OCI-LY3 (cell line): ENCODE measurements around the gene CYBRD1.

Source experiments
- H2AFZ ChIP-seq: fragments of 200-600, 300-600 bp; shearing (Covaris generic); 2 replicates; pipeline ENCODE4 v1.6.0; 2014; ENCODE audit warnings: antibody characterized with exemption, low read depth, low read length
- H3K27ac ChIP-seq: fragments of 200-600, 300-600 bp; sonication (generic); 2 replicates; pipeline ENCODE4 v1.5.1; 2014; ENCODE audit warnings: mild to moderate bottlenecking, low read length, moderate library complexity, mixed read lengths
- H3K27me3 ChIP-seq: fragments of 200-600, 300-600 bp; sonication (generic); 2 replicates; pipeline ENCODE4 v1.6.1; 2014; ENCODE audit warnings: low read depth, low read length, mixed read lengths
- H3K36me3 ChIP-seq: fragments of 200-600, 300-600 bp; sonication (generic); replicated peaks from 2 replicates; pipeline ENCODE3; 2014; ENCODE audit warnings: low read depth, low read length, mixed read lengths
- H3K4me1 ChIP-seq: fragments of 300-600, 200-600 bp; sonication (generic); 2 replicates; pipeline ENCODE4 v1.6.1; 2014; ENCODE audit warnings: low read length, mixed read lengths
- H3K4me2 ChIP-seq: fragments of 200-600, 300-600 bp; sonication (generic); 2 replicates; pipeline ENCODE4 v1.6.1; 2014; ENCODE audit warnings: low read length, mixed read lengths
- H3K4me3 ChIP-seq: fragments of 300-600, 200-600 bp; sonication (generic); 2 replicates; pipeline ENCODE4 v1.5.1; 2014; ENCODE audit warnings: antibody characterized with exemption, mild to moderate bottlenecking, low read length, moderate library complexity
- H3K79me2 ChIP-seq: fragments of 300-600, 200-600 bp; shearing (Covaris generic); 2 replicates; pipeline ENCODE4 v1.6.1; 2014; ENCODE audit warnings: mild to moderate bottlenecking, low read length, mixed read lengths
- H3K9ac ChIP-seq: fragments of 300-600, 200-600 bp; shearing (Covaris generic); 2 replicates; pipeline ENCODE4 v1.6.0; 2014; ENCODE audit warnings: mild to moderate bottlenecking, low read length, moderate library complexity
- H3K9me3 ChIP-seq: fragments of 200-600, 300-600 bp; shearing (Covaris generic); 2 replicates; pipeline ENCODE4 v1.6.1; 2014; ENCODE audit warnings: low read length, mixed read lengths; ENCODE audit not compliant: insufficient read depth
- H4K20me1 ChIP-seq: fragments of 200-600, 300-600 bp; sonication (generic); 2 replicates; pipeline ENCODE4 v1.6.1; 2016; ENCODE audit warnings: low read length, mixed read lengths; ENCODE audit not compliant: insufficient read depth
- CTCF ChIP-seq: fragments of 200-600, 300-600 bp; sonication (generic); IDR thresholded peaks from 2 replicates; pipeline ENCODE4 v1.5.1; 2014; ENCODE audit warnings: antibody characterized with exemption, low read length, low read depth
- EZH2phosphoT487 ChIP-seq: fragments of 200-600 bp; shearing (Covaris generic); IDR thresholded peaks from 2 replicates; pipeline ENCODE4 v1.6.1; 2018; ENCODE audit warnings: antibody characterized with exemption, mixed run types, low read depth

The CYBRD1 gene

GRCh38 chr2:171541202-171541887, 19.1 kb downstream of the CYBRD1 start:
- Histone ChIP-seq H3K27ac (no peak overlapping the region), H3K36me3 (peaks cover 10% of the 10 kb centered on the region), H3K4me3 (peak overlapping the region; percentile 63), H3K9me3 (no peaks in the 10 kb centered on the region), H4K20me1 (no peaks in the 10 kb centered on the region), H3K79me2 (no peaks in the 10 kb centered on the region), H2AFZ (no peak overlapping the region), H3K4me1 (peaks cover 21% of the 10 kb centered on the region), H3K4me2 (peak overlapping the region; percentile 79), H3K27me3 (0 out of 2 replicates have a peak, but pooled peaks cover 4% of the 10 kb centered on the region), H3K9ac (peak overlapping the region; percentile 23; the same call in 1 of the 2 replicates)
- TF ChIP-seq CTCF (peak; percentile 63), EZH2phosphoT487 (no peak)

- Histone ChIP-seq H3K4me1 (peaks cover 13% of the 10 kb centered on the region), H3K27me3 (0 out of 2 replicates have a peak, but pooled peaks cover 4% of the 10 kb centered on the region), H4K20me1 (no peaks in the 10 kb centered on the region), H3K4me3 (no peak overlapping the region), H2AFZ (no peak overlapping the region), H3K9ac (no peak overlapping the region), H3K36me3 (peaks cover 10% of the 10 kb centered on the region), H3K9me3 (no peaks in the 10 kb centered on the region), H3K79me2 (no peaks in the 10 kb centered on the region), H3K4me2 (no peak overlapping the region), H3K27ac (no peak overlapping the region)
- TF ChIP-seq CTCF (no peak), EZH2phosphoT487 (no peak)
These were observed 22.8 kb downstream of the CYBRD1 start for GRCh38 chr2:171545086-171545485.

GRCh38 chr2:171547256-171547655, 25.0 kb downstream of the CYBRD1 start:
- Histone ChIP-seq H4K20me1 (no peaks in the 10 kb centered on the region), H2AFZ (no peak overlapping the region), H3K79me2 (no peaks in the 10 kb centered on the region), H3K9ac (no peak overlapping the region), H3K4me3 (no peak overlapping the region), H3K27me3 (0 out of 2 replicates have a peak, but pooled peaks cover 3% of the 10 kb centered on the region), H3K4me1 (no peaks in the 10 kb centered on the region), H3K27ac (no peak overlapping the region), H3K36me3 (peaks cover 4% of the 10 kb centered on the region), H3K4me2 (no peak overlapping the region), H3K9me3 (no peaks in the 10 kb centered on the region)
- TF ChIP-seq CTCF = no peak
- no peak for TF ChIP-seq EZH2phosphoT487

- H3K4me1 ChIP-seq = no peaks in the 10 kb centered on the region
- TF ChIP-seq CTCF = no peak
- TF ChIP-seq EZH2phosphoT487 = no peak
- no peak overlapping the region for H3K27ac ChIP-seq
- no peak overlapping the region for H3K4me3 ChIP-seq
- H3K9ac ChIP-seq = no peak overlapping the region
- no peak overlapping the region for H2AFZ ChIP-seq
- no peak overlapping the region for H3K4me2 ChIP-seq
- H3K9me3 ChIP-seq = no peaks in the 10 kb centered on the region
- H3K79me2 ChIP-seq = no peaks in the 10 kb centered on the region
- H4K20me1 ChIP-seq = no peaks in the 10 kb centered on the region
- no peaks in the 10 kb centered on the region for H3K36me3 ChIP-seq
- H3K27me3 ChIP-seq = no peaks in the 10 kb centered on the region
These were observed 25.4 kb downstream of the CYBRD1 start for GRCh38 chr2:171547720-171548119.
